ENCODE data around the gene ICAM3. TPM values are rescaled to one million over a fixed set of nuclear protein-coding genes. Genes with fewer than 3 reads are reported as not detected.

Gene ICAM3
- total RNA-seq, 1 experiment from 2014 or later: 7.9 TPM

- CTCF ChIA-PET: interaction anchor here (0.8 to 1.4 kb wide), 4 partner anchors 8 to 83 kb away, joined by 3 to 5 read pairs (median 4); partner anchors contain the start of gene ICAM1
- Mint-ChIP-seq H3K36me3 (ENCODE audit: insufficient read depth, unreplicated experiment) (no peaks in the 10 kb centered on the region), H3K27ac (ENCODE audit: low read depth, unreplicated experiment) (no peak overlapping the region), H3K27me3 (ENCODE audit: insufficient read depth, unreplicated experiment) (no peaks in the 10 kb centered on the region), H3K4me3 (ENCODE audit: unreplicated experiment) (no peak overlapping the region), H3K9me3 (ENCODE audit: unreplicated experiment) (no peaks in the 10 kb centered on the region), H3K4me1 (ENCODE audit: insufficient read depth, unreplicated experiment) (peaks cover 8% of the 10 kb centered on the region)
- DNase-seq (ENCODE audit: unreplicated experiment): no peak
- BruUV-seq (replicated peaks): no TSS peak
- no peak for TF ChIP-seq CTCF (IDR thresholded peaks at IDR 0.05; ENCODE audit: unreplicated experiment)
- POLR2A ChIA-PET: no interaction called here
- intact Hi-C loops (cut with micrococcal nuclease): no loop called here
Measured at GRCh38 chr19:10306327-10306726, 33.1 kb downstream of the ICAM3 start.

- H3K27ac Mint-ChIP-seq (ENCODE audit: low read depth, unreplicated experiment): no peak overlapping the region
- intact Hi-C loops (cut with micrococcal nuclease): no loop called here
- H3K36me3 Mint-ChIP-seq (ENCODE audit: insufficient read depth, unreplicated experiment): no peaks in the 10 kb centered on the region
- H3K27me3 Mint-ChIP-seq (ENCODE audit: insufficient read depth, unreplicated experiment): no peaks in the 10 kb centered on the region
- H3K4me3 Mint-ChIP-seq (ENCODE audit: unreplicated experiment): no peak overlapping the region
- ChIA-PET POLR2A (interaction anchor here (0.6 kb wide), 1 partner anchor 20 kb away, joined by 4 read pairs; no protein-coding TSS in a partner anchor), CTCF (interaction anchor here (0.5 to 1.4 kb wide), 5 partner anchors 9 to 74 kb away, joined by 3 to 5 read pairs (median 4); partner anchors contain the start of gene ICAM1)
- no peak for TF ChIP-seq CTCF (IDR thresholded peaks at IDR 0.05; ENCODE audit: unreplicated experiment)
- peaks cover 8% of the 10 kb centered on the region for H3K4me1 Mint-ChIP-seq (ENCODE audit: insufficient read depth, unreplicated experiment)
- no peaks in the 10 kb centered on the region for H3K9me3 Mint-ChIP-seq (ENCODE audit: unreplicated experiment)
- no TSS peak for BruUV-seq (replicated peaks)
- DNase-seq (ENCODE audit: unreplicated experiment): no peak
Measured at GRCh38 chr19:10305139-10305806, 34.2 kb downstream of the ICAM3 start.

- intact Hi-C loops (cut with micrococcal nuclease): no loop called here
- no peaks in the 10 kb centered on the region for H3K27me3 Mint-ChIP-seq (ENCODE audit: insufficient read depth, unreplicated experiment)
Measured at GRCh38 chr19:10299545-10300458, 39.6 kb downstream of the ICAM3 start.

More at GRCh38 chr19:10299545-10300458, 39.6 kb downstream of the ICAM3 start:
- POLR2A ChIA-PET: no interaction called here
- no peak for DNase-seq (ENCODE audit: unreplicated experiment)
- no peak for TF ChIP-seq CTCF (IDR thresholded peaks at IDR 0.05; ENCODE audit: unreplicated experiment)
- CTCF ChIA-PET: interaction anchor here (1.1 kb wide), 2 partner anchors 15 to 135 kb away, joined by 3 to 4 read pairs; no protein-coding TSS in a partner anchor
- Mint-ChIP-seq H3K9me3 (ENCODE audit: unreplicated experiment) (no peaks in the 10 kb centered on the region), H3K4me1 (ENCODE audit: insufficient read depth, unreplicated experiment) (peaks cover 8% of the 10 kb centered on the region), H3K4me3 (ENCODE audit: unreplicated experiment) (no peak overlapping the region), H3K36me3 (ENCODE audit: insufficient read depth, unreplicated experiment) (peaks cover 7% of the 10 kb centered on the region), H3K27ac (ENCODE audit: low read depth, unreplicated experiment) (no peak overlapping the region)
- BruUV-seq (replicated peaks): no TSS peak

Data from MCF 10A (cell line).